Activated T-cell treated with anti-CD3 and anti-CD28 coated beads, Interleukin-2, amount 50 U/mL, for 24 hours (primary cell): ENCODE results near the gene PRKCQ.

Experiments used
- DNase-seq: peaks from one replicate; pipeline ENCODE4 v3.0.0-alpha.2; 2020
- H3K27ac Mint-ChIP-seq: 2 replicates; pipeline ENCODE4 v1.8.0; 2020; ENCODE audit warnings: mild to moderate bottlenecking, mixed read lengths
- H3K27me3 Mint-ChIP-seq: 2 replicates; pipeline ENCODE4 v1.8.0; 2020; ENCODE audit warnings: mixed read lengths
- H3K36me3 Mint-ChIP-seq: 2 replicates; pipeline ENCODE4 v1.8.0; 2020; ENCODE audit warnings: low read depth, mixed read lengths
- H3K4me1 Mint-ChIP-seq: 2 replicates; pipeline ENCODE4 v1.8.0; 2020; ENCODE audit warnings: low read depth, mixed read lengths
- H3K4me3 Mint-ChIP-seq: 2 replicates; pipeline ENCODE4 v1.8.0; 2020; ENCODE audit warnings: mild to moderate bottlenecking, moderate library complexity, mixed read lengths
- H3K9me3 Mint-ChIP-seq: 2 replicates; pipeline ENCODE4 v1.8.0; 2020; ENCODE audit warnings: mixed read lengths

PRKCQ gene

DNA sequence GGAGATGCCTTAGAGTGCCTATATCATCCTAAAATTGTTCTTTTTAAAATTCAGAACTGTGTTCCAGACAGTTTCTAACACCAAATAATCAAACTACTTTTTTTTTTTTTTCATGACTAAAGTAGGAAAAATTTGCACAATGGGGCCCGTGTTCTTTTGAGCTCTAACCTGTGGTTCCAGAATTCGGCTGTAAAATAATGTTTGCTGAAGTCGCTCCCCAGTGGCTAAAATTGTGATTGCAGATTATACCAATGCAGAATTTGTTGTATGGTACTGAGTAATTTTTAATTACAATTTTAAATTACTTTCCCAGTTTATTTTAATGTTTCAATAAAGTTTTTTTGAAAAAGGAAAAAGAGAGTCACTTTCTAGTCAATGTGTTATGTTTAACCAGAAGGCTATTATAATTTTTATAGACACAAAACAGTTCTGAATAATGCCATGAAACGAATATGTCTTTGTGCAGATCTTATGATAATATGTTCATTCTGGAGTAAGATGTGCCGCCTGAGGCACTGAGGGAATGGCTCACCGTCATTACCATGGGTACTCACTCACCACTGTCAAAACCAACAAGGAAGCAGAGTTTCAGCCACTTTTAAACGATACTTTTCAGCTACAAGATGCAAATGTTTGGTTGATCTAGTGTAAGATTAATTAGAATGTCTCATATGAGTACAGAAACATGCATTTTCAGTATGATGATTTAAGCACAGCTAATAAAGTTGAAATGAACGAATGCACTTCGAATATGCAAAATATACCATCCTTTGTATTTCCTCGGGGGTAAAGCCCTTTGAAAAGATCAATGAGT lies 173.6 kb downstream of the PRKCQ start:
- Mint-ChIP-seq H3K36me3 (no peaks in the 10 kb centered on the region), H3K27me3 (no peaks in the 10 kb centered on the region), H3K4me3 (peak overlapping the region; percentile 7), H3K9me3 (no peaks in the 10 kb centered on the region), H3K27ac (peak overlapping the region; percentile 81), H3K4me1 (peaks cover 59% of the 10 kb centered on the region)
- DNase-seq = no peak

- no peak overlapping the region for H3K27ac Mint-ChIP-seq
- H3K4me1 Mint-ChIP-seq = peaks cover 58% of the 10 kb centered on the region
- H3K9me3 Mint-ChIP-seq = no peaks in the 10 kb centered on the region
- no peak for DNase-seq
- H3K27me3 Mint-ChIP-seq = no peaks in the 10 kb centered on the region
- no peaks in the 10 kb centered on the region for H3K36me3 Mint-ChIP-seq
- no peak overlapping the region for H3K4me3 Mint-ChIP-seq
Measured at GRCh38 chr10:6405713-6406112, 174.4 kb downstream of the PRKCQ start.

DNA sequence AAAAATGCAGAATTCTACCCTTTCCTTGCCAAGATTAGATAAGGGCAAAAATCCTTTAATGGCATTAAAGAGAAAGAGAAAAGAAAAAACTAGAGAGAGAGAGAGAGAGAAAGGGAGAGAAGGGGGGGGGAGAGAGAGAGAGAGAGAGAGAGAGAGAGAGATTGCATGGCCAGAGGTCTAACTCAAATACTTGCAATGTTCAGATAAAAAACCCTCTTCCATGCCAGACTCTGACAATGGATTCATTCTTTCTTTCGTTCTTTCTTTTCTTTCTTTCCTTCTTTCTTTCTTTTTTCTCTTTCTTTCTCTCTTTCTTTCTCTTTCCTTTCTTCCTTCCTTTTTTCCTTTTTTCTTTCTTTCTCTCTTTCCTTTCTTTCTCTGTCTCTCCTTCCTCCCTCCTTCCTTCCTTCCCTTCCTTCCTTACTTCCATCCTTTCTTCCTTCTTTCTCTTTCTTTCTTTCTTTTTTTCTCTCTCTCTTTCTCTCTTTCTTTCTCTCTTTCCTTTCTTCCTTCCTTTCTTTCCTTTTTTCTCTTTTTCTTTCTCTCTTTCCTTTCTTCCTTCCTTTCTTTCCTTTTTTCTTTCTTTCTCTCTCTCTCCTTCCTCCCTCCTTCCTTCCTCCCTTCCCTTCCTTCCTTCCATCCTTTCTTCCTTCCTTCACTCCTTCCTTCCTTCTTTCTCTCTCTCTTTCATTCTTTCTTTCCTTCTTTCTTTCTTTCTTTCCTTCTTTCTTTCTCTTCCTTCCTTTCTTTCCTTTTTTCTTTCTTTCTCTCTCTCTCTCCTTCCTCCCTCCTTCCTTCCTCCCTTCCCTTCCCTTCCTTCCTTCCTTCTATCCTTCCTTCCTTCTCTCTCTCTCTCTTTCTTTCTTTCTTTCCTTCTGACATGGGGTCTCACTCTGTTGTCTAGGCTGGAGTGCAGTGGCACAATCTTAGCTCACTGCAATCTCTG lies 175.7 kb downstream of the PRKCQ start:
- Mint-ChIP-seq H3K4me3 (no peak overlapping the region), H3K9me3 (no peaks in the 10 kb centered on the region), H3K36me3 (no peaks in the 10 kb centered on the region), H3K4me1 (peaks cover 54% of the 10 kb centered on the region), H3K27ac (no peak overlapping the region), H3K27me3 (no peaks in the 10 kb centered on the region)
- DNase-seq = no peak

DNA sequence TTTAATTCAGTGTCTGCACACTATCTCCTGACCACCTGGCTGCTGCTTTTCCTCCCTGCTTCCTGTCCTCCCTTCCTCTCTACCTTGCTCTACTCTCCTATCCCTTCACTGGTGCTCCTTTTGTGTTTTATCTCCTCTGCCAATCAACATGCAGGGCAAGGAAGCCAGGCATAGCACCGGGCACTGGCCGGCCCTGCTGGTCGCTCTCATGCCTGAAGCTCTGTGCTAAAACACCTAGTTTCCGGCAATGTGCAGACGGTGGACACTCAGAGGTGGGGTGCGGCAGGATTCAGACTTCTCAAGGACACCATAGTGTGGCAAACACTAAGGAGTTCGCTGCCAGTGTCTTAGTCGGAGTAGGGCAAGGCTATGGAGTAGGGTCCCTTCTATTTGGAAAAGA lies 177.1 kb downstream of the PRKCQ start:
- Mint-ChIP-seq H3K4me1 (peaks cover 54% of the 10 kb centered on the region), H3K27me3 (no peaks in the 10 kb centered on the region), H3K36me3 (no peaks in the 10 kb centered on the region), H3K9me3 (no peaks in the 10 kb centered on the region), H3K27ac (no peak overlapping the region), H3K4me3 (no peak overlapping the region)
- no peak for DNase-seq

GRCh38 chr10:6402349-6402709 lies 177.7 kb downstream of the PRKCQ start:
- Mint-ChIP-seq H3K27ac (no peak overlapping the region), H3K4me1 (peaks cover 51% of the 10 kb centered on the region)

DNA sequence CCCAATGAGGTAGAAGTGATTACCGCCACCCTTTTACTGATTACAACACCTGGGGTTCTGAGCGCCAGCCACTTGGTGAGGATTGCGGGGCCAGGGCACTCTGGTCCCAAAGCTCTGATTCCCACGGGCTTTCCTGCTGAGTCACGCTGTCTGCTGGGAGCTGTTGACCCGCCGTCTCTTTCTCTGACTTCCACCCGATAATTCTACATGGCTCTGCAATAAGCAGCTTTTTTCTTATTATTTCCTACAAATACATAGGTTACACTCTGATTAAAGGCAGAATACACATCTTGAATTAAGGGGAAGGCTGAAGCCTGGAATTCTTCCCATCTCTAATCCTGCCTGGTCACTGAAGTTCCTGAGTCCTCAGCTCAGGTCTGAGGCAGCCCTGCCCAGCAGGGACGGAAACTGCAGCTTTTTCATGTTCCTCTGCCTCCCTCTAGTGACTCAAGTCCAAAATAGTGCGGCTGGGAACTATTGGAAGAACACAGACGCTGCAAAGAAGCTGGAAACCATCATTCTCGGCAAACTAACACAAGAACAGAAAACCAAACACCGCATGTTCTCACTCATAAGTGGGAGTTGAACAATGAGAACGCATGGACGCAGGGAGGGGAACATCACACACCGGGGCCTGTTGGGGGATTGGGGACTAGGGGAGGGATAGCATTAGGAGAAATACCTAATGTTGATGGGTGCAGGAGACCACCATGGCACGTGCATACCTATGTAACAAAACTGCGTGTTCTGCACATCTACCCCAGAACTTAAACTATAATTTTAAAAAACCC lies 178.3 kb downstream of the PRKCQ start:
- Mint-ChIP-seq H3K27me3 (no peaks in the 10 kb centered on the region), H3K9me3 (no peaks in the 10 kb centered on the region), H3K27ac (peak overlapping the region; percentile 38), H3K4me3 (no peak overlapping the region), H3K4me1 (peaks cover 45% of the 10 kb centered on the region), H3K36me3 (no peaks in the 10 kb centered on the region)
- DNase-seq = peak; percentile 49

More at GRCh38 chr10:6402349-6402709, 177.7 kb downstream of the PRKCQ start:
- Mint-ChIP-seq H3K4me3 (no peak overlapping the region), H3K9me3 (no peaks in the 10 kb centered on the region), H3K27me3 (no peaks in the 10 kb centered on the region), H3K36me3 (no peaks in the 10 kb centered on the region)
- DNase-seq = no peak

GRCh38 chr10:6400821-6401465 lies 179.1 kb downstream of the PRKCQ start:
- H3K4me3 Mint-ChIP-seq = no peak overlapping the region
- no peak overlapping the region for H3K27ac Mint-ChIP-seq
- H3K27me3 Mint-ChIP-seq = no peaks in the 10 kb centered on the region
- peaks cover 39% of the 10 kb centered on the region for H3K4me1 Mint-ChIP-seq
- H3K36me3 Mint-ChIP-seq = no peaks in the 10 kb centered on the region
- H3K9me3 Mint-ChIP-seq = no peaks in the 10 kb centered on the region
- no peak for DNase-seq

DNA sequence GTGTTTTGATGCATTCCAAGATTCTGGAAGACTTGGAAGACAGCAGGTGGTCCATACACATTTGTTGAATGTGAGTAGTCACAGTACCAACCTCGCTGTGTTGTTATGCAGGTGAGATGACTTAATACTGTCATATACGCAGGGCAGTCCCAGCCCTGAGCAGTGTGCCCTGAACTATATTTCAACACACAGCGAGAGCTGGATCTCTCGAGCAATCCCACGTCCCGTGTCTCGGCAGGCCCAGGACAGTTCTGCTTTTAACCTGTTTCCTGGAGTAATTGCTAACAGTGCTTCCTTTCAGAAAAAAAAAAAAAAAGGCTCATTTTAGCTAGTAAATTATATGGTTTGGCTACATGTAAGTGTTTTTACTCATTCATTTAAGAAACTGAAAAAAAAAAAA lies 179.7 kb downstream of the PRKCQ start:
- H3K27me3 Mint-ChIP-seq = no peaks in the 10 kb centered on the region
- H3K9me3 Mint-ChIP-seq = no peaks in the 10 kb centered on the region
- DNase-seq = no peak
- H3K36me3 Mint-ChIP-seq = no peaks in the 10 kb centered on the region
- no peak overlapping the region for H3K4me3 Mint-ChIP-seq
- peaks cover 33% of the 10 kb centered on the region for H3K4me1 Mint-ChIP-seq
- no peak overlapping the region for H3K27ac Mint-ChIP-seq

GRCh38 chr10:6399879-6400278 lies 180.2 kb downstream of the PRKCQ start:
- H3K27me3 Mint-ChIP-seq = no peaks in the 10 kb centered on the region
- no peaks in the 10 kb centered on the region for H3K36me3 Mint-ChIP-seq
- H3K4me1 Mint-ChIP-seq = peaks cover 31% of the 10 kb centered on the region
- H3K4me3 Mint-ChIP-seq = no peak overlapping the region
- H3K27ac Mint-ChIP-seq = no peak overlapping the region
- no peak for DNase-seq
- H3K9me3 Mint-ChIP-seq = no peaks in the 10 kb centered on the region

DNA sequence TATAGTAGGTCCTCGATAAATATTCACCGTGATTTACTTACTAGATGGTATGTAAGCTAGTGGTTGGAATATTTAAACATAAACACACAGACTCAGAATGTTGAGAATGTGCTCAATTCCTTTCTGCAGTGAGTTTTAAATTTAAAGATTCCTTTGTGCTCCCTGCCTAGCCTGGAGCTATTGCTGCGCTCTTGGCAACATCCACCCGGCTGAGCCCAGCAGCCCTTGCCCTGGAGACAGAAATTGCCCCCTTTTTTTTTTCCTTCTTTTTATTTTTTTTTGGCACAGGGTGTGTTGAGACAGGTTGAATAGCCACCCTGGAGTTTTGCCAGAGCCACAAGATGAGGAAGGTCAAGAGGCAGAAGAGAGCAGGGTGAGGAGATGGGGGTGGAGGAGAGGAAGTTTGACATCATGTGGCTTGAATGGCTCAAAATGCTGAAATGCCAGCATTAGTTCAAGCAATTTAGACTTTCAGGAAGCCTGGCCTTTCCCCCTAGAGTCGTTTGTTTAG lies 180.8 kb downstream of the PRKCQ start:
- Mint-ChIP-seq H3K4me1 (peaks cover 31% of the 10 kb centered on the region), H3K36me3 (peaks cover 2% of the 10 kb centered on the region), H3K4me3 (no peak overlapping the region), H3K27me3 (no peaks in the 10 kb centered on the region), H3K27ac (no peak overlapping the region), H3K9me3 (no peaks in the 10 kb centered on the region)
- no peak for DNase-seq

DNA sequence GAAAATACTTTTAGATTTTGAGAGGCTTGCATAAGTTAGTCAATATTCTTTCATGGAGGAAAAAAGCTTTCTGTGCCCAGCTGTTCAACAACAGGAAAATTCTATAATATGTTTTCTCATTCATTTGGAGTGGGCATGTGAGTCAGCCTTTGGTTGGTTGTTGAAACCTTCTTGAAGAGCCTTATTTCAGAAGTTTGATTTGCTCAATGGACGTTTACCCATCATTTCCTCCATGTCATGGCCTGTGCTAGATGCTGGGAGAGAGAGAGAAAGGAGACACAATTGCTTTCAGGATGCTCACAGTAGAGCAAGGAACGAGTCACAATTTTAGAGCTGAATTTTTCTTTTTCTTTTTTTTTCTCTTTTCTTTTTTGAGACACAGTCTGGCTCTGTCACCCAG lies 181.7 kb downstream of the PRKCQ start:
- Mint-ChIP-seq H3K36me3 (peaks cover 8% of the 10 kb centered on the region), H3K4me3 (no peak overlapping the region), H3K9me3 (no peaks in the 10 kb centered on the region), H3K4me1 (peaks cover 31% of the 10 kb centered on the region), H3K27ac (no peak overlapping the region), H3K27me3 (no peaks in the 10 kb centered on the region)
- DNase-seq = no peak

DNA sequence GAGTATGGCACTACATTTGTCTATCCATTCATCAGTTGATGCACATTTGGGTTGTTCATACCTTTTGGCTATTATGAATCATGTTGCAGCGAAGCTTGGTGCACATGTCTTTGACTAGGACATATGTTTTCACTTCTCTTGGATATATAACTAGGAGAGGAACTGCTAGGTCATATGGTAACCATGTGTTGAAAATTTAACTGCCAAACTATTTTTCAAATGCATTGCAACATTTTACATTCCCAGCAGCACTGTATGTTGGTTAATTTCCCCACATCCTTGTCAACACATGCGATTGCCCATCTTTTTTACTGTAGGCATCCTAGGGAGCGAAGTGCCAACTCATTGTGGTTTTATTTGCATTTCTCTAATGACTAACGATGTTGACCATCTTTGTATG lies 183.4 kb downstream of the PRKCQ start:
- H3K4me1 Mint-ChIP-seq = peaks cover 25% of the 10 kb centered on the region
- H3K9me3 Mint-ChIP-seq = no peaks in the 10 kb centered on the region
- H3K27ac Mint-ChIP-seq = no peak overlapping the region
- DNase-seq = no peak
- no peak overlapping the region for H3K4me3 Mint-ChIP-seq
- H3K36me3 Mint-ChIP-seq = peaks cover 9% of the 10 kb centered on the region
- H3K27me3 Mint-ChIP-seq = no peaks in the 10 kb centered on the region

- no peak for DNase-seq
- Mint-ChIP-seq H3K27ac (no peak overlapping the region), H3K36me3 (peaks cover 9% of the 10 kb centered on the region), H3K27me3 (no peaks in the 10 kb centered on the region), H3K4me3 (no peak overlapping the region), H3K9me3 (no peaks in the 10 kb centered on the region), H3K4me1 (peaks cover 21% of the 10 kb centered on the region)
Measured at GRCh38 chr10:6396226-6396625, 183.8 kb downstream of the PRKCQ start.

- Mint-ChIP-seq H3K27me3 (no peaks in the 10 kb centered on the region), H3K4me3 (no peak overlapping the region), H3K36me3 (peaks cover 11% of the 10 kb centered on the region), H3K27ac (no peak overlapping the region), H3K9me3 (peaks cover 6% of the 10 kb centered on the region), H3K4me1 (peaks cover 17% of the 10 kb centered on the region)
- DNase-seq = no peak
Measured at GRCh38 chr10:6395606-6396005, 184.5 kb downstream of the PRKCQ start.
